Loucy (cell line): ENCODE measurements around the gene HRH2.

Experiments
- H2AFZ ChIP-seq: fragments of 200-600 bp; sonication (generic); 2 replicates; pipeline ENCODE4 v1.6.0; 2016; ENCODE audit warnings: antibody characterized with exemption, mild to moderate bottlenecking, low read length, moderate library complexity
- H3F3A ChIP-seq: fragments of 200-600 bp; 2 replicates; pipeline ENCODE4 v1.6.0; 2016; ENCODE audit warnings: antibody characterized with exemption, low read depth, mild to moderate bottlenecking
- H3K27me3 ChIP-seq: fragments of 200-600 bp; sonication (generic); 2 replicates; pipeline ENCODE4 v1.6.1; 2014; ENCODE audit warnings: low read length, mild to moderate bottlenecking; ENCODE audit not compliant: insufficient read depth, poor library complexity, severe bottlenecking
- H3K36me3 ChIP-seq: fragments of 200-600 bp; sonication (generic); 2 replicates; pipeline ENCODE4 v1.6.1; 2016; ENCODE audit warnings: low read length; ENCODE audit not compliant: insufficient read depth
- H3K4me1 ChIP-seq: fragments of 200-600 bp; sonication (generic); 2 replicates; pipeline ENCODE4 v1.5.1; 2014; ENCODE audit warnings: low read length, mild to moderate bottlenecking; ENCODE audit not compliant: insufficient read depth, poor library complexity, severe bottlenecking
- H3K4me2 ChIP-seq: fragments of 200-600 bp; sonication (generic); 2 replicates; pipeline ENCODE4 v1.6.0; 2014; ENCODE audit warnings: antibody characterized with exemption, low read length, low read depth, mild to moderate bottlenecking; ENCODE audit not compliant: poor library complexity, severe bottlenecking
- H3K4me3 ChIP-seq: fragments of 200-600 bp; sonication (generic); 2 replicates; pipeline ENCODE4 v1.5.1; 2014; ENCODE audit warnings: low read length, mild to moderate bottlenecking, mixed read lengths; ENCODE audit not compliant: poor library complexity, severe bottlenecking
- H3K79me2 ChIP-seq: fragments of 200-600 bp; sonication (generic); 2 replicates; pipeline ENCODE4 v1.6.1; 2014; ENCODE audit warnings: low read length; ENCODE audit not compliant: insufficient read depth
- H3K9ac ChIP-seq: fragments of 200-600 bp; sonication (generic); 2 replicates; pipeline ENCODE4 v1.6.0; 2014; ENCODE audit warnings: mild to moderate bottlenecking, low read depth, low read length, moderate library complexity; ENCODE audit not compliant: poor library complexity, severe bottlenecking
- H3K9me2 ChIP-seq: fragments of 200-600 bp; sonication (generic); replicated peaks from 2 replicates; pipeline ENCODE4 v1.6.1; 2016; ENCODE audit warnings: low read depth, low read length, mixed read lengths
- H3K9me3 ChIP-seq: fragments of 200-600 bp; sonication (generic); 2 replicates; pipeline ENCODE4 v1.6.1; 2014; ENCODE audit warnings: mild to moderate bottlenecking, antibody characterized with exemption, low read length, low read depth; ENCODE audit not compliant: insufficient read depth
- H4K20me1 ChIP-seq: fragments of 200-600 bp; sonication (generic); 2 replicates; pipeline ENCODE4 v1.6.0; 2014; ENCODE audit warnings: antibody characterized with exemption, low read length, mild to moderate bottlenecking; ENCODE audit not compliant: insufficient read depth, poor library complexity, severe bottlenecking
- EZH2phosphoT487 ChIP-seq: fragments of 200-600 bp; IDR thresholded peaks from 2 replicates; pipeline ENCODE4 v1.6.1; 2018; ENCODE audit warnings: antibody characterized with exemption, mild to moderate bottlenecking, moderate library complexity, borderline replicate concordance
- TF ChIP-seq, protein P1 (sequence below): fragments of 200-600 bp; sonication (generic); conservative IDR thresholded peaks from 2 replicates; pipeline ENCODE4 v1.5.1; 2014; ENCODE audit warnings: mild to moderate bottlenecking, antibody characterized with exemption, low read length

Gene HRH2

DNA sequence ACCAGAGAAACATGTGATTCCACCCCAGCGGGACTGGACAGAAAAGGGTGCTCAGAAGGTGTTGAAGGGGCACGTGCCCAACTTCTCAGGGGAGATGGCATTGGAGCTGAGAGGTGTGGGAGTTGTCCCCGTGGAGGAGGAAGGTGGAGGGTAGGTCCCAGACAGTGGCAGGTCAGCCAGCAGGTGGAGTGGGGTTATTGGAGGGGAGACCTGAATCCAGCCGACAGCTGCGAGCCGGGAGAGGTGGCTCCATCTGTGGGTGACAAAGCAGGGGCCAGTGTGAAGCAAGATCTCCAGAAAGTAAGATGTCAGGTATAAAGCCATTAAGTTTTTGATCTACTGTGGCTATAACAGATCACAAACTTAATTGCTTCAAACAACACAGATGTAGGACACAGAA, 75.1 kb downstream of the HRH2 start:
- Histone ChIP-seq H4K20me1 (no peaks in the 10 kb centered on the region), H3K79me2 (no peaks in the 10 kb centered on the region), H3K9me3 (no peaks in the 10 kb centered on the region), H3K36me3 (no peaks in the 10 kb centered on the region), H3K4me2 (no peak overlapping the region), H3K4me1 (no peaks in the 10 kb centered on the region), H3K9ac (no peak overlapping the region), H3F3A (no peaks in the 10 kb centered on the region), H3K9me2 (no peaks in the 10 kb centered on the region), H2AFZ (no peak overlapping the region), H3K27me3 (no peaks in the 10 kb centered on the region), H3K4me3 (no peak overlapping the region)
- TF ChIP-seq, protein P1, sequence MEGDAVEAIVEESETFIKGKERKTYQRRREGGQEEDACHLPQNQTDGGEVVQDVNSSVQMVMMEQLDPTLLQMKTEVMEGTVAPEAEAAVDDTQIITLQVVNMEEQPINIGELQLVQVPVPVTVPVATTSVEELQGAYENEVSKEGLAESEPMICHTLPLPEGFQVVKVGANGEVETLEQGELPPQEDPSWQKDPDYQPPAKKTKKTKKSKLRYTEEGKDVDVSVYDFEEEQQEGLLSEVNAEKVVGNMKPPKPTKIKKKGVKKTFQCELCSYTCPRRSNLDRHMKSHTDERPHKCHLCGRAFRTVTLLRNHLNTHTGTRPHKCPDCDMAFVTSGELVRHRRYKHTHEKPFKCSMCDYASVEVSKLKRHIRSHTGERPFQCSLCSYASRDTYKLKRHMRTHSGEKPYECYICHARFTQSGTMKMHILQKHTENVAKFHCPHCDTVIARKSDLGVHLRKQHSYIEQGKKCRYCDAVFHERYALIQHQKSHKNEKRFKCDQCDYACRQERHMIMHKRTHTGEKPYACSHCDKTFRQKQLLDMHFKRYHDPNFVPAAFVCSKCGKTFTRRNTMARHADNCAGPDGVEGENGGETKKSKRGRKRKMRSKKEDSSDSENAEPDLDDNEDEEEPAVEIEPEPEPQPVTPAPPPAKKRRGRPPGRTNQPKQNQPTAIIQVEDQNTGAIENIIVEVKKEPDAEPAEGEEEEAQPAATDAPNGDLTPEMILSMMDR = no peak
- TF ChIP-seq EZH2phosphoT487 = no peak

DNA sequence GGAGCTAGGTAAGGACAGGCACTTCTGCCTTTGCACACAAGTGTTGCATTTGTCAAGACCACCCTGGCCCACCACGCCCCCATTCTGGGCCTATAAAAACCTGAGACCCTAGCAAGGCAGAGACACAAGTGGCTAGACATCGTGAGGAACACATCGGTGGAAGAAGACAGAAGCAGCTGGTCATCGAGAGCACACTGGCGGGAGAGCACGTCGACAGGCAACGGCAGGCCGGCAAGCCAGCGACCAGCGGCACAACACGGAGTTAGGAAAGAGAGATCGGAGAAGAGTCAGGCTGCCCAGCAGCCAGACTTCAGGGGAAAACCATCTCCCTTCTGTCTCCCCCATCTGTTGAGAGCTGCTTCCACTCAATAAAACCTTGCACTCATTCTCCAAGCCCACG, 76.1 kb downstream of the HRH2 start:
- H3K9ac ChIP-seq = no peak overlapping the region
- no peak overlapping the region for H3K4me2 ChIP-seq
- no peaks in the 10 kb centered on the region for H3K4me1 ChIP-seq
- no peaks in the 10 kb centered on the region for H3K9me2 ChIP-seq
- H3K36me3 ChIP-seq = no peaks in the 10 kb centered on the region
- H3F3A ChIP-seq = no peaks in the 10 kb centered on the region
- H3K9me3 ChIP-seq = no peaks in the 10 kb centered on the region
- H3K79me2 ChIP-seq = no peaks in the 10 kb centered on the region
- no peak overlapping the region for H2AFZ ChIP-seq
- no peak overlapping the region for H3K4me3 ChIP-seq
- TF ChIP-seq EZH2phosphoT487 = no peak
- TF ChIP-seq, protein P1 = no peak
- H4K20me1 ChIP-seq = no peaks in the 10 kb centered on the region
- H3K27me3 ChIP-seq = no peaks in the 10 kb centered on the region

DNA sequence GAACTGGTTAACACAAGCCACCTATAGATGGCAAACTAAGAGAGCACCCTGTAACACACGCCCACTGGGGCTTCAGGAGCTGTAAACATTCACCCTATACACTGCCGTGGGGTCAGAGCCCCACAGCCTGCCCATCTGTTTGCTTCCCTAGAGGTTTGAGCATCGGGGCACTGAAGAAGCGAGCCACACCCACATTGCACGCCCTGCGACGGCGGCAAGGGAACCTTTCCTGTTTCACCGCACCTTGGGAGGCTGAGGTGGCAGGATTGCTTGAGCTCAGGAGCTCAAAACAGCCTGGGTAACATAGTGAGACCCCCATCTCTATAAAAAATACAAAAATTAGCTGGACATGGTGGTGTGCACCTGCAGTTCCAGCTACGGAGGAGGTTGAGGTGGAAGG, 76.6 kb downstream of the HRH2 start:
- no peaks in the 10 kb centered on the region for H3K9me3 ChIP-seq
- H3K27me3 ChIP-seq = no peaks in the 10 kb centered on the region
- H3K4me1 ChIP-seq = no peaks in the 10 kb centered on the region
- no peak overlapping the region for H3K4me2 ChIP-seq
- H3K4me3 ChIP-seq = no peak overlapping the region
- H3K36me3 ChIP-seq = no peaks in the 10 kb centered on the region
- no peak overlapping the region for H3K9ac ChIP-seq
- H2AFZ ChIP-seq = no peak overlapping the region
- no peaks in the 10 kb centered on the region for H3F3A ChIP-seq
- no peak for TF ChIP-seq EZH2phosphoT487
- TF ChIP-seq, protein P1 = no peak
- no peaks in the 10 kb centered on the region for H3K79me2 ChIP-seq
- H4K20me1 ChIP-seq = no peaks in the 10 kb centered on the region
- no peaks in the 10 kb centered on the region for H3K9me2 ChIP-seq
